Stimulated activated memory B cell treated with anti-CD40 and anti-IgM and Interleukin-4, amounts not matched to agents 10 μg/mL and 1 μg/mL and 100 μg/mL, for 72 hours (primary cell): ENCODE measurements around the gene GREB1.
A peak's percentile ranks its signal among the peaks of the same experiment; 100 is the strongest.

Experiments used
- ATAC-seq: fragments of 150-1000 bp; cut with Tn5 transposase; 2 replicates; pipeline ENCODE4 v1.10.0; 2021
- H3K27ac Mint-ChIP-seq: one replicate; pipeline ENCODE4 v1.8.0; 2022; ENCODE audit warnings: mild to moderate bottlenecking, mixed read lengths
- H3K27me3 Mint-ChIP-seq: one replicate; pipeline ENCODE4 v1.8.0; 2022; ENCODE audit warnings: mixed read lengths
- H3K36me3 Mint-ChIP-seq: one replicate; pipeline ENCODE4 v1.8.0; 2022; ENCODE audit warnings: mixed read lengths
- H3K4me1 Mint-ChIP-seq: one replicate; pipeline ENCODE4 v1.8.0; 2022; ENCODE audit warnings: mixed read lengths
- H3K4me3 Mint-ChIP-seq: one replicate; pipeline ENCODE4 v1.8.0; 2022; ENCODE audit warnings: mild to moderate bottlenecking, moderate library complexity, mixed read lengths
- H3K9me3 Mint-ChIP-seq: one replicate; pipeline ENCODE4 v1.8.0; 2022; ENCODE audit warnings: mixed read lengths

Gene GREB1

GRCh38 chr2:11669454-11670291 lies 135.8 kb downstream of the GREB1 start, which contains the start of gene NTSR2:
Gene NTSR2 (minus strand): TSS chr2:11670195. CDS start chr2:11670129, 66 bp downstream.
- Mint-ChIP-seq H3K9me3 (no peaks in the 10 kb centered on the region), H3K36me3 (no peaks in the 10 kb centered on the region), H3K4me3 (no peak within 1 kb of the TSS), H3K27ac (no peak within 1 kb of the TSS), H3K4me1 (peaks cover 6% of the 10 kb centered on the region), H3K27me3 (peaks cover 27% of the 10 kb centered on the region)
- peak; percentile 44 for ATAC-seq

GRCh38 chr2:11672407-11672806 lies 138.6 kb downstream of the GREB1 start:
- no peaks in the 10 kb centered on the region for H3K36me3 Mint-ChIP-seq
- H3K4me3 Mint-ChIP-seq = no peak overlapping the region
- ATAC-seq = no peak
- peaks cover 6% of the 10 kb centered on the region for H3K4me1 Mint-ChIP-seq
- H3K27me3 Mint-ChIP-seq = peaks cover 51% of the 10 kb centered on the region
- H3K27ac Mint-ChIP-seq = no peak overlapping the region
- H3K9me3 Mint-ChIP-seq = peaks cover 5% of the 10 kb centered on the region

GRCh38 chr2:11674983-11675382 lies 141.1 kb downstream of the GREB1 start:
- Mint-ChIP-seq H3K4me3 (no peak overlapping the region), H3K27ac (no peak overlapping the region), H3K9me3 (peaks cover 5% of the 10 kb centered on the region), H3K27me3 (peaks cover 54% of the 10 kb centered on the region), H3K4me1 (peaks cover 6% of the 10 kb centered on the region), H3K36me3 (no peaks in the 10 kb centered on the region)
- ATAC-seq = no peak

GRCh38 chr2:11675423-11676112 lies 141.7 kb downstream of the GREB1 start:
- Mint-ChIP-seq H3K36me3 (no peaks in the 10 kb centered on the region), H3K27me3 (peaks cover 51% of the 10 kb centered on the region), H3K9me3 (peaks cover 5% of the 10 kb centered on the region)

GRCh38 chr2:11676640-11677039 lies 142.8 kb downstream of the GREB1 start:
- Mint-ChIP-seq H3K27ac (no peak overlapping the region), H3K4me1 (peaks cover 6% of the 10 kb centered on the region), H3K27me3 (peaks cover 49% of the 10 kb centered on the region), H3K4me3 (no peak overlapping the region), H3K36me3 (no peaks in the 10 kb centered on the region), H3K9me3 (peaks cover 5% of the 10 kb centered on the region)
- ATAC-seq = no peak

More at GRCh38 chr2:11675423-11676112, 141.7 kb downstream of the GREB1 start:
- no peak for ATAC-seq
- H3K4me3 Mint-ChIP-seq = no peak overlapping the region
- H3K4me1 Mint-ChIP-seq = peaks cover 6% of the 10 kb centered on the region
- H3K27ac Mint-ChIP-seq = no peak overlapping the region

- no peak overlapping the region for H3K4me3 Mint-ChIP-seq
- H3K27me3 Mint-ChIP-seq = peaks cover 49% of the 10 kb centered on the region
- no peak for ATAC-seq
- H3K9me3 Mint-ChIP-seq = peaks cover 5% of the 10 kb centered on the region
- no peak overlapping the region for H3K27ac Mint-ChIP-seq
- peaks cover 8% of the 10 kb centered on the region for H3K4me1 Mint-ChIP-seq
- no peaks in the 10 kb centered on the region for H3K36me3 Mint-ChIP-seq
These were observed 143.6 kb downstream of the GREB1 start for GRCh38 chr2:11677136-11678055.

GRCh38 chr2:11678306-11678960 lies 144.6 kb downstream of the GREB1 start:
- H3K27ac Mint-ChIP-seq = no peak overlapping the region
- peaks cover 5% of the 10 kb centered on the region for H3K9me3 Mint-ChIP-seq

GRCh38 chr2:11679016-11679415 lies 145.2 kb downstream of the GREB1 start:
- H3K4me3 Mint-ChIP-seq = no peak overlapping the region
- H3K9me3 Mint-ChIP-seq = peaks cover 5% of the 10 kb centered on the region
- ATAC-seq = no peak
- H3K4me1 Mint-ChIP-seq = peaks cover 7% of the 10 kb centered on the region
- H3K36me3 Mint-ChIP-seq = no peaks in the 10 kb centered on the region
- peaks cover 49% of the 10 kb centered on the region for H3K27me3 Mint-ChIP-seq
- H3K27ac Mint-ChIP-seq = no peak overlapping the region

More at GRCh38 chr2:11678306-11678960, 144.6 kb downstream of the GREB1 start:
- ATAC-seq = no peak
- H3K27me3 Mint-ChIP-seq = peaks cover 49% of the 10 kb centered on the region
- no peak overlapping the region for H3K4me3 Mint-ChIP-seq
- H3K4me1 Mint-ChIP-seq = peaks cover 7% of the 10 kb centered on the region
- H3K36me3 Mint-ChIP-seq = no peaks in the 10 kb centered on the region

- ATAC-seq = no peak
These were observed 145.8 kb downstream of the GREB1 start for GRCh38 chr2:11679486-11680181.

GRCh38 chr2:11680182-11680900 lies 146.5 kb downstream of the GREB1 start:
- Mint-ChIP-seq H3K4me3 (no peak overlapping the region), H3K9me3 (peaks cover 5% of the 10 kb centered on the region)
- no peak for ATAC-seq

More at GRCh38 chr2:11679486-11680181, 145.8 kb downstream of the GREB1 start:
- Mint-ChIP-seq H3K4me1 (peaks cover 7% of the 10 kb centered on the region), H3K36me3 (no peaks in the 10 kb centered on the region), H3K4me3 (no peak overlapping the region), H3K27me3 (peaks cover 50% of the 10 kb centered on the region), H3K27ac (no peak overlapping the region), H3K9me3 (peaks cover 5% of the 10 kb centered on the region)

GRCh38 chr2:11680901-11681721 lies 147.3 kb downstream of the GREB1 start:
- Mint-ChIP-seq H3K4me1 (peaks cover 7% of the 10 kb centered on the region), H3K4me3 (no peak overlapping the region), H3K9me3 (peaks cover under 1% of the 10 kb centered on the region), H3K36me3 (no peaks in the 10 kb centered on the region), H3K27ac (no peak overlapping the region), H3K27me3 (peaks cover 46% of the 10 kb centered on the region)
- no peak for ATAC-seq

More at GRCh38 chr2:11680182-11680900, 146.5 kb downstream of the GREB1 start:
- Mint-ChIP-seq H3K27me3 (peaks cover 50% of the 10 kb centered on the region), H3K4me1 (peaks cover 7% of the 10 kb centered on the region), H3K36me3 (no peaks in the 10 kb centered on the region), H3K27ac (no peak overlapping the region)

- Mint-ChIP-seq H3K27ac (no peak overlapping the region), H3K4me1 (peaks cover 7% of the 10 kb centered on the region), H3K27me3 (peaks cover 43% of the 10 kb centered on the region), H3K36me3 (no peaks in the 10 kb centered on the region), H3K4me3 (no peak overlapping the region), H3K9me3 (no peaks in the 10 kb centered on the region)
- peak; percentile 31 for ATAC-seq
These were observed 148.1 kb downstream of the GREB1 start for GRCh38 chr2:11681722-11682589.
